SW480 (cell line): ENCODE results near the gene PTPRT.
"Not testable (repeated sequence)": the region's sequence is repeated elsewhere in the genome, so short reads cannot be mapped to it uniquely, and the experiment has no call there.

Source experiments
- DNase-seq: peaks from one replicate; pipeline ENCODE4 v3.0.0-alpha.2; 2016; ENCODE audit warnings: low spot score

Gene PTPRT

DNA sequence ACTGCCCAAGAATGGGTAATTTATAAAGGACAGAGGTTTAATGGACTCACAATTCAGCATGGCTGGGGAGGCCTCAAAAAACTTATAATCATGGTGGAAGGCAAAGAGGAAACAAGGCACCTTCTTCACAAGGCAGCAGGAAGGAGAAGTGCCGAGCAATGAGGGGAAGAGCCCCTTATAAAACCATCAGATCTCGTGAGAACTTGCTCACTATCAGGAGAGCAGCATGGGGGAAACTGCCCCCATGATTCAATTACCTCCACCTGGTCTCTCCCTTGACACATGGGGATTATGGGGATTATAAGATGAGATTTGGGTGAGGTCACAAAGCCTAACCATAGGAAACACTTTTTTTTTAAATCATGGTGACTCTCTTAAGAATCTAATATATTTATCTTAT, 278.9 kb downstream of the PTPRT start:
- DNase-seq = not testable (repeated sequence)

DNA sequence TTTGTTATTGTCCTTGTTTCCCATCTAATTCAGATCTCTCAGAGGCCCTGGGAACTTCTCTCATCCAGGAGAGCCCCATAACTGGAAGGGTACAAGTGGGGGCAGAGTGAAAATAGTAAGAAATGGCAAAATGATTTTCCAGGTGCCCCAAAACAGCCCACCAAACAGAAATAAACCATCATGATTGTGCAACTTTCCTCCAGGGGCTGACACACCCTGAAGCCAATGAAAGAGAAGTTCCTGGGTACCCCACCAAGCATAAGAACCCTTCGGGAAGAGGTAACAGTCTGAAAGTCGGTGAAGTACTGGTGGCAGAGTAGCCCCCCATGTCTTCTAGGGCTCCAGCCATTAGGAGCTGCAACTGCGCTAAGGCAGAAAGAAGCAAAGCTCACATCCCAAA, 282.0 kb downstream of the PTPRT start:
- no peak for DNase-seq

DNA sequence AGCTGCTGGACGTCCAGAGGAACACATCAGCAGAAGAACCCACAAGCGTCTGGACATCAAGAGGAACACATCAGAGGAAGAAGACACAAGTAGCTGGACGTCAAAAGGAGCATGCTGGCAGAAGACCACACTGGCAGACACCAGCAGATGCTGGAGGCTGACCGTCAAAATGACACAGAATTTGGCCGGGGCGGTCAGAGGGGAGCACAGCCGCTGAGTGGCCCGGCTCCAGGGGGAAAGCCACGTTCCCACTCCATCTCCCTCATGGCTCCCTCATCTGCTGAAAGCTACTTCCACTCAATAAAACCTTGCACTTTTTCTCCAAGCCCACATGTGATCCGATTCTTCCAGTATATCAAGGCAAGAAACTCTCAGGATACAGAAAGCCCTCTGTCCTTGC, 283.6 kb downstream of the PTPRT start:
- DNase-seq = no peak

DNA sequence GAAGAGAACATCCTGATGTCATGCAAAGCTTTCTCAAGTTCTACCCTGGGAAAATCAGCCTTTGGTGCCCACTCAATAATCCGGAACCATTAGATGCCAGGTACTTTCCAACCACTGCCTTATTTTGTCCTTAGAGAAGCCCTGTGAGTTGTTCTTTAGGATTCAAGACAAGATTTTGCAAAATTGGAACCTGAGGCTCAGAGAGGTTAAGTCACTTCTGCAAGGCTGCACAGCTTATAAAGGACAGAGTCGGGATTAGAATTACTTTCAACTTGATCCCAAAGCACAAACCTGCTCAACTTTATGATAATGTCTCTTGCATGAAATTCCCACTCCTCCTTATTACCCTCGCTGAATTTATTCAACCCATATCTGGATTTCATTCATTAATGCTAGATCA, 287.2 kb downstream of the PTPRT start:
- no peak for DNase-seq

DNA sequence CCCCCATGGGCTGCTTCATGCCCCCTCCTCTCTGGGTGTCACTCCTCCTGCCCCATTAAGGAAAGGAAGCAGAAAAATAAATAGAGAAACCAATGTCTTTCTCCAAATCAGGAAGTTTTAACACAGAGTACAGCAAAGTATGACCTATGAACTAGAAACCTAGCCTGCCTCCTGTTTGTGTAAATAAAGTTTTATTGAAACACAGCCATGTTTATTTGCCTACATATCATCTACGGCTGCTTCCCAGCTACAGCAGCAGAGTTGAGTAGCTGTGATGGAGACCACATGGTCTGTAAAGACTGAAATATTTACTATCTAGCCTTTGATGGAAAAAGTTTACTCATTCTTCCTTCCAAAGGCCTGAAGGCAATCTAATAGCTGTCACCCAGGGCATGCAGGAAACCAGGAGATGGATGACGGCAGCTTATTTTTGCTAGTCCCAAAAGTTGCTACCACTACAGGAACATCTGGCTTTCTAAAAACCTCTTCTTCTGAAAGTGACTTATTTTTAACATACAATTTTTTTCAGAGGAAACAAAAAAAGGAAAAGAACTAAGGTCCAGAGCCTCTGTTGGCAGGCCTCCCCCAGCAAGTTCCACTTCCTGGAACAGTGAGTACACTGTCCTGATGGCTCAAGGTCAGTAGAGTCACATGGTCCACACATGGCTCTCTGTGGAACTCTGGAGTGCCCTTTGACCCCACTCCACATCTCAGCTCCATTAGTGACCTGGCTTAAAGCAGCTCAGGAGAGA, 287.8 kb downstream of the PTPRT start:
- no peak for DNase-seq

DNA sequence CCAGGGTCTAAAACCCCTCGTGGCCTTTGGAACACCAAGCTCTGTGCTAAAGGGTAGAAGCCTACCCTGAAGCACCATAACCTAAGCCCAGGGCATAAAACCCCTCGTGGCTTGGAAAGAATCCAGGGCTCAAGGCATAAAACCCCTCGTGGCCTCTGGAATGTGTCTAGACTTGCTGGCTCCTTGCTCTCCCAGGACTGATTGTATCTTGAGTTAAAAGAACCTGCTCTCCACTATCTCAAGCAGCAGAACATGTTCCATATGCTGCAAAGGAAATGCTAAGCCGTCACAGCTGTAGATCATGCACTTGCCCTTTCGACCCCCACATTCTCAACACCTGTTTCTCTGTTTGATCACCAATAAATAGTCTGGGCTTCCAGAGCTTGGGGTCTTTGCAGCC, 288.9 kb downstream of the PTPRT start:
- not testable (repeated sequence) for DNase-seq

DNA sequence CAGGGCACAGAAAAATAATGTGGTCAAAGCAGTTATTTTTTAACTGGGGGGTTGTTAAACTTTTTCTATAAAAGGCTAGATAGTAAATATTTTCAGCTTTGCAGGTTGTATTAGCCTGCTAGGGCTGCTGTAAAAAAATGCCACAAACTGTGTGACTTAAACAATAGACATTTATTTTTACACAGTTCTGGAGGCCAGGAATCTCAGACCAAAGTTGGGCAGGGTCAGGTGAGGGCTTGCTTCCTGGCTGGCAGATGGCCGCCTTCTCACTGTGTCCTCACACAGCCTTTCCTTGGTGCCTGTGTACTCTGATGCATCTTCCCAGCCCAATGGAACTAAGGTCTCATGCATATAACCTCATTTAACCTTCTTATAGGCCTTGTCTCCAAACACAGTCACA, 294.7 kb downstream of the PTPRT start:
- DNase-seq = no peak

DNA sequence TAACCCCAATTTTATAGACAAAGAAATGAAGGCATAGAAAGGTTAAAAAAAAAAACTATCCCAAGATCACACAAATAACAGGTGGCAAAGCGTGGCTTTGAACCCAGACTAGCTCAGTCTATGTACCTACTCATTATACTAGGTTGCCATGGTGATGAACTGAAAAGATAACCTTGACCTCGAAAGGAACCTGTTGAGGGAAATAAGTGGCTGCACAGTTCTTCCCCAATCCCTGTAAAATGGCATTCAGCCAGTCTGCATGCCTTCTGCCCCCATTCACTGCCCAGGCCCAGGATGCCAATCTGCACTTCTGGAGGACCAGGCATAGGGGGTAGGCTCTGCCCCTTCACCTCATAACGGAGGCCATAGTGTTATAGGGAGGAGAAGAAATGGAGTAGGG, 295.2 kb downstream of the PTPRT start:
- no peak for DNase-seq

DNA sequence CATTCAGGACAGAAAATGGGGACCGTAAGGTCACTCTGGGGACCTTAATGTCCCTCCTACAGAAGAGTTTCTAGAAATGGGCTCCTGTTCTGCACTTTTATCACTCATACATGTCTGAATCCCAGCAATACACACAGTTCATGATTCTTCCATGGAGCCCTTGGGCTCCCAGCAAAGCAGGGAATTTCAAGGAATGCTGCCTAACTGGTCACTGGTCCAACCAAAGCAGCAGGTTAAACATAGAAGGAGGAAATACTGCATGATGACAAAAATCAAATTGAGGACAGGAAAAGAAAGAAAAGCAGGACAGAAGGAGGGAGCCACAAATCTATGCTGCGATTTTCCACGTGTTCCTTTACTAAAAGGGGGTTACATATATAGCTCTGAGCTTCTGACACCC, 300.2 kb downstream of the PTPRT start:
- no peak for DNase-seq

DNA sequence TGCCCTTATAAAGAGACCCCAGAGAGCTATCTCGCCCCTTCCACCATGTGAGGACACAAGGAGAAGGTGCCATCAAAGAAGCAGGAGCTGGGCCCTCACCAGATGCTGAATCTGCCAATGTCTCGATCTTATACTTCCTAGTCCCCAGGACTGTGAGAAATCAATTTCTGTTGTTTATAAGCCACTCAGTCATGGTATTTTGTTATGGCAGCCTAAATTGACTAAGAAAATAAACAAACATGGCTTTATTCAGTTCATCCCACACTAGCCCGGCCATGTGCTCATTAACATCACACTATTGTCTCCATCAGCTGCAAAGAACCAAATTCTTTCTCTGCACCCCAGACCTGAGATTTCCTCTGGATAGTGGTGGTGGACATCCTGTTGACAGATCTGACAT, 302.4 kb downstream of the PTPRT start:
- no peak for DNase-seq

DNA sequence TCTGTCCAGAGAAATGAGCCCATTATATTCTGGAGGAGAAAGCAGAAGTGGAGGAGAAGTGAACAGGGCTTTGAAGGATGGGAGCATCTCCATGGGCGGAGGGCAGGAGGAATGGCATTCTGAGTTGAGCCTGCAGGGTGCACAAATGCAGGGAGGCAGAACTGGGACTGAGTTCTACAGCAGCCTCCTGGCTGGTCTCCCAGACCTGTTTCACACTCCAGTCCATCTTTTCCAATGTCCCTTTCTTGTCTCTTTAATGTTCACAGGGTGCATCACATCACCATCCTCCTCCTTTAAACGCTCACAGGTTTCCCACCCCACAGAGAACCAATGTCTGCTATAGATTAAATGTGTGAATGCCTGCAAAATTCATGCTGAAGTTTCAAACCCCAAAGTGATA, 302.9 kb downstream of the PTPRT start:
- no peak for DNase-seq

DNA sequence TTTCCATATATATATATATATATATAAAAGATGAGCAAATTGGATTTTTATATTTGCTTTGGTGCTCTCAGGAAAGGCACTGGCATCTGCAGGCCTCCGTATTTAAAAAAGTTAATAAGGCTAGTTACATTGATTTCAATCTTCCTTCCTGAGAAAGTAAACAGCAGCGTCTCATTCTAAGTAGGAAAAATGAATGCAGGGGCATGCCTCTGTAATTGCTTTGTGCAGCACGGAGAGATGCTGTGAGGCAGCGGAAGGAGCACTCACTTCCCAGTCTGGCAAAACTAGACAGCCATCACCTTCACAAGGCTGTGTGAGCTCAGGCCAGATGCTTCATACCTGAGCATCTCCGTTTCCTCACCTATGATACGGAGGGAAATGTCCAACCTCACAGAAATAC, 303.7 kb downstream of the PTPRT start:
- DNase-seq = no peak

DNA sequence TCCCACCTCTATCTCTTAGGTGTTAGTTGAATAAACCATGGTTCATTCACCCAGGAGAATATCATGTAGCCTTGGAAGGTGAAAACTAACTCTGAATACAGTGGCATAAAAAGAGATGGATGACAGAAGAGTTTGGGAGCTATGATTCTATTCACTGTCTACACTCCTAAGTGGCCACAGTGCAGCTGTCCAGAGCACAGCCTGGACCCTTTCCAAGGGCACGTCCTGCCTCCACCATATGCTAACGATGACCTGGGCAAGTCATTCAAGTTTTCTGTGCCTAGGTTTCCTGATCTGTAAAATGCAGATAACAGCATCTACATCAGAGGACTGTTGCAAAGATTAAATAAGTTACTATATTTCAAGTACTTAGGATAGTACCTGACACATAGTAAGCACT, 314.1 kb downstream of the PTPRT start:
- no peak for DNase-seq

DNA sequence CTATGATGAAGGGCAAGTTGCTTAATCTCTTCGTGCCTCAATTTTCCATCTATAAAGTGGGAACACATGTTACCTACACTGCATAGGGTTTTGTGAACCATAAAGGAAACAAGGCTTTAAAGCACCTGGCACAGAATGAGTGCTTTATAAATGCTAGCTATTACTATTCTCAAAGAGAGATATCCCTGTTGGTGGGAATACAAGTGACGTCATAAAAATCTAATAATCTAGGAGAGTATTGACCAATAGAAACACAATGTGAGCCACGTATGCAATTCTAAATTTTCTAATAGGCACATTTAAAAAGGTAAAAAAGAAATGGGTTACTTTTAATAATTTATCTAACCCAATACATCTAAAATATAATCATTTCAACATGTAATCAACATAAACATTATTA, 316.4 kb downstream of the PTPRT start:
- DNase-seq = no peak

DNA sequence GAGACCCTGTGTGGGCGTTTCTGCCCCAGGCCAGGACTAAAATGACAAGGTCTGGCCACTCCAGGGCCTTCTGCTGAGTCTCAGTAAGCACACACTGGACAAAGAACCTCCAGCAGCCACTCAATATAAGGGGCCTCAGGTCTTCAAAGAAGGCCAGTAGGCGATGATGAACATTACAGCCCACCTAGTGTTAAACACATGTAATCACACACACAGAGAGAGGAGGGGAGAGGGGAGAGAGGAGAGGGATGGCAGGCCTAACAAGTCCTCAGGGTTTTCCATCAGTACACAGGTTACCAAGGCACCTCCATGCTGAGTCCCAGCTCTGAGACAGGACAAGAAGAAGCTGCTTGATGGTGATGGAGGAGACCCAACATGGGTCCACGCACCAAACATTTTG, 325.6 kb downstream of the PTPRT start:
- DNase-seq = no peak

DNA sequence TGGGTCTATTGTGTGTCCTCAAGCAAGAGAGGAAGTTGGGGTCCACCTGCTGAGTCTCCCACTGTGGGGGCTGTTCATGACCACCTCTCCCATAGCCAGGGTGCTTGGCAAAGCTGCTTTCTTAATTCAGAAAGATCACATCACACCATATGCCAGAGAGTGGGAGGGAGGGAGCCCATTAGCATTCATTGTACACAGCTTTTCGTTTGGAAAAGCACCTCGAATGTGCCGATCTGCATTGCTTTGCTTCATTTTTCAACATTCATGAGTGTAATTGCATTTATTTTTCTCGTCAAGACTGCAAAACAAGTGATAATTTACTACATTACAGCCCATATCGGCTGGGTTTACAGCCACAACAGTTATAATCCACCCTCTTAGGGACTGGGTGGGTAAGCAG, 327.3 kb downstream of the PTPRT start:
- no peak for DNase-seq

DNA sequence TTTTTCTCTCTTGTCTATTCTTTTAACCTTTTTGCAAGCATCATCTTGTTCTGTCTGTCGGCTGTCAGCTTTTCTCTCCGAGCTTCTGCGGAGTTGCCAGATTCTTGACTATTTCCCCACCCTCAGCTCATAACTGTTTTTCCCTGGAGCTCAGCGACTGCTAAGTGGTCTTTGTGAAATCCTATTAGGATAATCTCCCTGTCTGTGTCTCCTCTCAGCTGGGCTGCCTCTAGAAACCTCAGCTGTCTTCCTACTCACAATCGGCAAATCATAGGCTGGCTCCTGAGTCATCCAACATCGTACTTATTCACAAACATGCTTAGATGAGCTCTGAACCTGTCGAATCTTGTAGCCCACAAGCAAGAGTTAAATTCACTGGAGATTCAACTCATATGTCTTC, 332.3 kb downstream of the PTPRT start:
- DNase-seq = no peak

DNA sequence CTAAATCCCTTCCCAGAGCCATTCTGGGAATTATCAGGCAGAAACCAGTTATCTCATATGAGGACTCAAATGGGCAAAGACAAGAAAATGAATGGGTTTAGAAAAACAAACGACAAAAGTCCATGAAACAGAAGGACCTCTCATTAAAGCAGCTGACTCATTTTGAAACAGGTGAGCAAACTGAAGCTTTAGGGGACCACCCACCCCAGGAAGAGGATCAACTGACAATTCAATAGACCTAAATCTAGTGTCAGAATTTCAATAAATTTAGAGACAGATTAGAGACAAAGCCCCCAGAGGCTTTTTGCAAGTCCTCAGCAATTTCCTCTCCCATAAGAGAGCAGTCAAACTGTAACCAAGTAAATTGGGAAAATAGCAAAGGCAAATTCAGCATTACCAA, 333.8 kb downstream of the PTPRT start:
- no peak for DNase-seq

DNA sequence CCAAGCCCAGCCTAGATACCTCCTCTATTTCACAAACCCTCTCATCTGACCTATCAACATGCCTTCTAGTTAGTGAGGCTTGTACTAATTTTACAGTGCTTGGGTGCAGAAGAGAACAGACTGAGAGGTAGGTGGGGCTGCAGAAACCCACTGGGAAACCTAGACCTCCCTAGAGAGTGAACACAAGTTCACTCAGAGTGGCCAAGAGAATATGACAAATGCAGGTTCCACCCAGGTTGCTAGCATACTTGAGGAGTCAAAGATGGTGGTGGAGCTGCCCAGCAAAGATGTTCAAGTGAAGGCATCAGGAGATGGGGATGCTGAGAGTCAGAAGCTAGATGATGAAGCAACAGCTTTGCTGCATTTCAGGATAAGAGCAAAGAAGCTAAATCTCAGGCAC, 337.0 kb downstream of the PTPRT start:
- no peak for DNase-seq

DNA sequence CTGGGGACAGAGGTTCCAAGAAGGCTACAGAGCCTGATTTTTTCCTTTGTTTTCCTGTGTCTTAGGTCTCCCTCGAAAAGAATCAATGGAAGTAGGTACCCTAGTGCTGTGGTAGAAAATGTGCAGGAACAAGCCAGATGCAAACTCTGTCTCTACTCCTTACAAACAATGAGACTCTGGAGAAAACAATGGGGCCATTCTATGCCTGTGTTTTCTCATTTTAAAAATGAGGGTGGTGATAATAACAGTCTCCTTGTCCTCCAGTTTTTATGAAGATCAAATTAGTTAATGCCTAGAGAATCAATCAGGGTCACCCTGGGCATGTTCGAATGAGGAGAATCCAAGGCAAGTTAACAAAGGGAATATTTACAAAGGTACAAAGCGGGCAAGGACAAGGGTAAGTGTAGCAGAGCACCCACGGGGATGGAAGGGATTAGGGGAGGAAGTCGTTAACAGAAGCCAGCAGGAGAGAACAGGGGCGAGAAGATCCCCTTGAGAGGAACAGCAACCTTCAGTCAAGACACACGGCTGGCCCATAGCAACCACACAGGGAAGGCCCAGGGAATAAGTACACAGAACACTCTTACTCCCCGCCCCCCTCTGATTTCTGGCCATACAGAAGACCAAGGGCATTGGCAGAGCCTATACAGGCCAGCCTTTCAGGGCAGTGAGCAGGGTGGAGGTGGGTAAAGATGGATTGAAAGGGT, 342.8 kb downstream of the PTPRT start:
- no peak for DNase-seq

DNA sequence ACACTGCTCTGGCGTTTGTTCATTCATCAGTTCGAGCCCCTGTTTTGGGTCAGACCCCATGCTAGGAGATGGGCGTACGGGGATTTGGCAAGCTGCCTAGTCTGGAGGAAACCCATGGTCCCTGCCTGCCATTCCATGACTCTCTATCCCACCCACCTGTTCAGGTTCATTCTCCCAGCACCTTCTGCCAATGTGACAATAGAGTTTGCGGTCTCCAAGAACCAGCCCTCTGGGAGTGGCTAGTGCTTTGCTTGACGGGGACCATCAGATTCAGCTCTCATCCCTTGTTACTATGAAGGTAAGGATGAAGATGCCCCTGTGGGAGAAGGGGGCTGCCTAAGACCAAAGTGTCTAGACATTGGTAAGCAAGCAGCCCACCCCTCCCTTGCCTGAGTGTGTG, 345.0 kb downstream of the PTPRT start:
- DNase-seq = no peak

DNA sequence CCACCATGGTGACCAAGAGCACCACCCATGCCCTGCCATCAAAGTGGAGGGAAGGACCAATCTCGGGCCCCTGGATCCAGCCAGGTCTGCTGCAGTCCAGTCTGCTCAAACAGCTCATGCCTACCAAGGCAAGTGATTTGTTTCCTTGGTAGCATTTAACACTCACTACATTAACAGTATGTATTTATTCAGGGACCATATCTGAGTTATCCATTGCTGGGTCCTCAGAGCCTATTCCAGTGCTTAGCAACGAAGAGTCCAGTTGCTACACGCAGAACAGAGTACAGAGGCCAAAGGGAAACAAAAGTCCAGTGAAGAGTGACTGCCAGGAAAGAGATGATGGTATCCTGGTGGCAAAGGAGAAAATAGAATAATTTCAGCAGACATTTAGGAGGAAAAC, 352.2 kb downstream of the PTPRT start:
- no peak for DNase-seq

DNA sequence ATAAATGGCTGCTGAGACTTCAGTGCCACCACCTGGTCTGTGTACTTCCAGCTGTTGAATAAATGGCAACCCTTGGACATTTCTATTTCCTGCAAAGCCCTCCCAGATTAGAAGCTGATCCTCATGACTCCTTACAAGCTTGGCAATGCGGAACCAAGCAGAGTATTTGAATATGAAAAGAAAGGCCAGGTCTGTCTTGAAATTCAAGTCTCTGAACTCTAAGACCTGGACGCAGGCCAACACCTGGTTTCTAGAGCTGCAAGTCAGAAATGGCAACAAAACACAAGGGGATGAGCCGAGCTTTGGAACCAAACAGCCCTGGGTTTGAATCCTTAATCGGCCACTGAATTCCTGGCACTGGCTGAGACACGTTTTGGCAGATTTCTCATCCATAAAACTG, 353.4 kb downstream of the PTPRT start:
- no peak for DNase-seq

DNA sequence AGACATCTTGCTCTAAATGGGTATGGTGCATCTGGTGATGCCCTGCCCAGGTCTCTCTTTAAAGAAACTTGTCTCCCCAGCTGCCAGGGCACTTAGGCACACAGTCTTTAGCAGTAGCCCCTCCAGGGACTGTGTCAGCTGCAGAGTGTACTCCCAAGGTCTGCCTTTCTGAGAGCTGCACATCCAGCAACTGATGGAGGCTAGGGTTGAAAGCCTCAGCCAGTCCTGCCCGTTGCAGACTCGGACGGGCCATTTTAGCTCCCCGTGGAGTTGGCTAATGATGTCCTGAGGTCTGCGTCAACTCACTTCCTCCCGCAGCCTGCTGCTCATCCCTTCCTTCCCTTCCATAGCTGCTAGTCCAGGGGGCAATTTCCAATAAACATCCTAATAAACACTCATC, 381.8 kb downstream of the PTPRT start:
- no peak for DNase-seq
